Lower leg skin (tissue), 3 donors: ENCODE data around the gene SLC6A3.

ENCODE experiments used
- CTCF ChIP-seq, 3 donors: fragments of 450-650 bp; IDR thresholded peaks; one replicate each; pipeline ENCODE4 v1.5.1; 2016; ENCODE audit warnings: antibody characterized with exemption in 3 of 3, mild to moderate bottlenecking in 3 of 3, moderate library complexity in 2 of 3
- POLR2A ChIP-seq, 2 donors: fragments of 450-650 bp; IDR thresholded peaks; one replicate each; pipeline ENCODE4 v1.6.1; 2016 to 2017; ENCODE audit warnings: antibody characterized with exemption in 2 of 2, mild to moderate bottlenecking in 1 of 2, moderate library complexity in 1 of 2

DNA sequence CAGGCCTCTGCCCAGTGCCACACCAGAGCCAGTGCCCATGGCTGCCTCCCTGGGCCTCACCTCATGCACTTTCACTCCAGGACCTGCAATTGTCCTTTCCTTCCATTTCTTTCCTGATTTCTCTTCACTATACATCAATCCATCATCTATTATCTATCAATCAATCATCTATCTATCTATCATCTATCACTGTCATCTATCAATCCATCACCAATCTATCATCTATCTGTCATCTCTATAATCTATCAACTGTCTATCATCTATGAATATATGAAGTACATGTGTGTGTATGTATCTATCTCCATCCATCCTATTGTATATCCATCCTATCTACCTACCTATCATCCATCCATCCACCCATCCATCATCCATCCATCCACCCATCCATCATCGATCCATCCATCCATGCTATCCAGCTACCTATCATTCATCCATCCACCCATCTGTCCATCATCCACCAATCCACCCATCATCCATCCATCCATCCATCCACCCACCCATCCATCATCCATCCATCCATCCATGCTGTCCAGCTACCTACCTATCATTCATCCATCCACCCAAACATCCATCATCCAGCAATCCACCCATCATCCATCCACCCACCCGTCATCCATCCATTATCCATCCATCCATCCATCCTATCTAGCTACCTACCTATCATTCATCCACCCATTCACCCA, 26.9 kb downstream of the SLC6A3 start:
- TF ChIP-seq CTCF (IDR thresholded peaks at IDR 0.05), result no peak
- no peak for TF ChIP-seq POLR2A (IDR thresholded peaks at IDR 0.05)
